Mesothelial cell of epicardium (in vitro differentiated cells): ENCODE data around the gene PDGFD. TPM values are rescaled to one million over a fixed set of nuclear protein-coding genes. Genes with fewer than 3 reads are reported as not detected.

Experiments
- DNase-seq, 2 experiments: peaks; one replicate each; pipeline ENCODE4 v3.0.0; 2021; ENCODE audit warnings: low spot score in 2 of 2; ENCODE audit not compliant: unreplicated experiment in 2 of 2
- H3K27ac Mint-ChIP-seq: 2 replicates; pipeline ENCODE4 v1.8.0; 2021; ENCODE audit warnings: mixed read lengths
- H3K27me3 Mint-ChIP-seq: 2 replicates; pipeline ENCODE4 v1.8.0; 2021; ENCODE audit warnings: low read depth, mixed read lengths
- H3K36me3 Mint-ChIP-seq: 2 replicates; pipeline ENCODE4 v1.8.0; 2021; ENCODE audit warnings: mixed read lengths
- H3K4me1 Mint-ChIP-seq: 2 replicates; pipeline ENCODE4 v1.8.0; 2021; ENCODE audit warnings: mixed read lengths
- H3K4me3 Mint-ChIP-seq: 2 replicates; pipeline ENCODE4 v1.8.0; 2021; ENCODE audit warnings: mild to moderate bottlenecking, moderate library complexity, mixed read lengths
- H3K9me3 Mint-ChIP-seq: 2 replicates; pipeline ENCODE4 v1.8.0; 2021; ENCODE audit warnings: mixed read lengths
- CTCF ChIP-seq: fragments of 200-600 bp; sonication (generic); IDR thresholded peaks from one replicate; pipeline ENCODE4 v1.5.0; 2021; ENCODE audit warnings: antibody characterized with exemption; ENCODE audit not compliant: unreplicated experiment
- total RNA-seq: library from RNA; stranded (reverse); gene quantifications from 3 replicates; pipeline ENCODE4 v1.2.1, GENCODE V29; 2021

The PDGFD gene
- total RNA-seq, 1 donor from 2014 or later = 29.1 TPM

DNA sequence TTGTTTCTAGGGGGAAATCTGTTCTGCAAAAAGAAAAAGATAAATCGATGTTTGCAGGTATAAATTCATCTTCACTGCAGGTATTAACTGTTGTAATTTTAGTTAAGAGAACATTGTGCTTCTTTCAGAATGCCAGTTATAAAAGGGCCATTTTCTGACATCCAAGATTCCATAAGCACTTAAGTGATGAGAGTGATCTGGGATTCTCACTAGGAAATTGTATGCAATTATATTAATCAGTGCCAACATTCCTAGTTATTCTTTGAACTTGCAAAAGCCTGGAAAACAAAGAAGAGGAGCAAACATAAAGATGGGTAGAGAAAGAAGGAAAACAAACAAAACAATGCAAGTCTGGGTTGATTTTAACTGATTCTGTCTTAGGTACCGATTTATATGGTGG is 122.2 kb downstream of the PDGFD start:
- Mint-ChIP-seq H3K27me3 (no peaks in the 10 kb centered on the region), H3K4me3 (no peak overlapping the region), H3K36me3 (peaks cover 8% of the 10 kb centered on the region), H3K4me1 (peaks cover 6% of the 10 kb centered on the region), H3K9me3 (peaks cover 3% of the 10 kb centered on the region), H3K27ac (no peak overlapping the region)
- no peak for TF ChIP-seq CTCF
- DNase-seq = no peak

- no peak for DNase-seq
- no peak for TF ChIP-seq CTCF
- Mint-ChIP-seq H3K4me1 (peaks cover 17% of the 10 kb centered on the region), H3K36me3 (peaks cover 8% of the 10 kb centered on the region), H3K27ac (no peak overlapping the region), H3K9me3 (peaks cover 3% of the 10 kb centered on the region), H3K27me3 (no peaks in the 10 kb centered on the region), H3K4me3 (no peak overlapping the region)
These were observed 127.0 kb downstream of the PDGFD start for GRCh38 chr11:104036995-104037394.

GRCh38 chr11:104036588-104036987 is 127.4 kb downstream of the PDGFD start, which contains the start of gene DDI1:
Gene DDI1 (plus strand): TSS chr11:104036640. CDS start chr11:104036823, 183 bp downstream.
- no peak within 1 kb of the TSS for H3K27ac Mint-ChIP-seq
- H3K4me1 Mint-ChIP-seq = peaks cover 13% of the 10 kb centered on the region
- H3K4me3 Mint-ChIP-seq = no peak within 1 kb of the TSS
- no peak for TF ChIP-seq CTCF
- H3K27me3 Mint-ChIP-seq = no peaks in the 10 kb centered on the region
- no peak for DNase-seq
- H3K36me3 Mint-ChIP-seq = peaks cover 11% of the 10 kb centered on the region
- H3K9me3 Mint-ChIP-seq = peaks cover 6% of the 10 kb centered on the region

DNA sequence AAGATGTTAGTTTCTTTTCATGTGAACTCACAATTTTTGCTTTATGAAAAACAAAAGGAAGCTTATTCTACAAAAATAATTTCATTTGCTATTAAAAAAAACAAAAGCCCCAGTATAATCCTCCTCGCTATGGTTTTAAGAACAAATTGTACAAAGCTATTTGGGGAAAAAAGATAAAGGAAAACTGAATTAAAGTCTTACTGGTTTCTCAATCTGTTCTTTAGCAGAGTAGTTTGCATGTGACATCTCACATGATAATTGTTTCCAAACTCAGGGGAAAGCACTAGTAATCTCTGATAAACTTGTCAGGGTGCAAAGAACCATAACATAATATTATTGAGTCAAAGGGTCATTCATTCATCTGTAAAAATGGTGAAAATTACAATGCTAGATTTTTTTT is 130.4 kb downstream of the PDGFD start:
- no peak for TF ChIP-seq CTCF
- no peaks in the 10 kb centered on the region for H3K27me3 Mint-ChIP-seq
- H3K27ac Mint-ChIP-seq = no peak overlapping the region
- H3K4me1 Mint-ChIP-seq = peaks cover 15% of the 10 kb centered on the region
- H3K36me3 Mint-ChIP-seq = peaks cover 22% of the 10 kb centered on the region
- no peak overlapping the region for H3K4me3 Mint-ChIP-seq
- DNase-seq = no peak
- peaks cover 14% of the 10 kb centered on the region for H3K9me3 Mint-ChIP-seq

- no peak for TF ChIP-seq CTCF
- no peak overlapping the region for H3K4me3 Mint-ChIP-seq
- H3K36me3 Mint-ChIP-seq = peaks cover 22% of the 10 kb centered on the region
- no peaks in the 10 kb centered on the region for H3K27me3 Mint-ChIP-seq
- peaks cover 16% of the 10 kb centered on the region for H3K4me1 Mint-ChIP-seq
- no peak for DNase-seq
- no peak overlapping the region for H3K27ac Mint-ChIP-seq
- peaks cover 14% of the 10 kb centered on the region for H3K9me3 Mint-ChIP-seq
These were observed 130.8 kb downstream of the PDGFD start for GRCh38 chr11:104033134-104033533.
